PC-3 (cell line): ENCODE measurements around the gene RND3.

Experiments used
- CTCF ChIP-seq: fragments of 300-600 bp; sonication (generic); conservative IDR thresholded peaks from 2 replicates; pipeline ENCODE4 v1.5.1; 2017; ENCODE audit warnings: antibody characterized with exemption, low read depth, mild to moderate bottlenecking, low read length
- EZH2 ChIP-seq: fragments of 300-600 bp; sonication (generic); IDR thresholded peaks from one replicate; pipeline ENCODE4 v1.6.1; 2017; ENCODE audit warnings: antibody characterized with exemption, mild to moderate bottlenecking, low read length; ENCODE audit not compliant: unreplicated experiment
- EZH2phosphoT487 ChIP-seq: fragments of 300-600 bp; sonication (generic); IDR thresholded peaks from 2 replicates; pipeline ENCODE4 v1.6.1; 2018; ENCODE audit warnings: mild to moderate bottlenecking, antibody characterized with exemption, low read length, borderline replicate concordance

GRCh38 chr2:150449856-150450255, 37.6 kb downstream of the RND3 start:
- no peak for TF ChIP-seq CTCF
- no peak for TF ChIP-seq EZH2
- TF ChIP-seq EZH2phosphoT487 = no peak
